PFSK-1 (cell line): ENCODE measurements around the gene ZEB2.

ENCODE experiments used
- POLR2AphosphoS5 ChIP-seq: IDR thresholded peaks from 2 replicates; pipeline ENCODE4 v1.6.1; 2012; ENCODE audit warnings: low read depth, mild to moderate bottlenecking, control low read depth, low read length, moderate library complexity
- TF ChIP-seq, protein P1 (sequence below), 2 experiments: IDR thresholded peaks; 2 replicates each; pipeline versions ENCODE4 v1.6.1 to v1.8.0; 2011 to 2012; ENCODE audit warnings: low read depth in 2 of 2, low read length in 2 of 2, control low read depth in 1 of 2, inconsistent platforms in 1 of 2, mild to moderate bottlenecking in 1 of 2, moderate library complexity in 1 of 2; ENCODE audit not compliant: insufficient read depth in 1 of 2

DNA sequence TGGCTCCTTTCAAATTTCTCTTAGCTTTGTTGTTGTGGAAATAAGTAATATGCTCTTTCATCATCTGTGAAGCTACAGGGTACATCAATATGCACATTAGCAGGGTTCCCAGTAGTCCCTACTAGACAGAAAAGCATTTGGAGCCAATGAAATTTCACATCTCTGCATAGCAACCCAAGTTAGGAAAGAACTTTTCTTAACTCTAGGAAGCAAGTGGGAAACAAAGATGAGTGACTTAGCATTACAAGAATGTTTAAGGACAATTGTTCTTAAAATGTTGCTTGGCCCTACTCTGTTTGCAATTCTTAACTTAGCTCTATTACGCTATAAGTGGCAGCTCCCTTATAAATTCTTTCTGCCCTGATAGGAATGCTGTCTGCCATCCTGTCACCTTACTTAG lies 39.6 kb downstream of the ZEB2 start:
- no peak for TF ChIP-seq POLR2AphosphoS5
- TF ChIP-seq, protein P1, sequence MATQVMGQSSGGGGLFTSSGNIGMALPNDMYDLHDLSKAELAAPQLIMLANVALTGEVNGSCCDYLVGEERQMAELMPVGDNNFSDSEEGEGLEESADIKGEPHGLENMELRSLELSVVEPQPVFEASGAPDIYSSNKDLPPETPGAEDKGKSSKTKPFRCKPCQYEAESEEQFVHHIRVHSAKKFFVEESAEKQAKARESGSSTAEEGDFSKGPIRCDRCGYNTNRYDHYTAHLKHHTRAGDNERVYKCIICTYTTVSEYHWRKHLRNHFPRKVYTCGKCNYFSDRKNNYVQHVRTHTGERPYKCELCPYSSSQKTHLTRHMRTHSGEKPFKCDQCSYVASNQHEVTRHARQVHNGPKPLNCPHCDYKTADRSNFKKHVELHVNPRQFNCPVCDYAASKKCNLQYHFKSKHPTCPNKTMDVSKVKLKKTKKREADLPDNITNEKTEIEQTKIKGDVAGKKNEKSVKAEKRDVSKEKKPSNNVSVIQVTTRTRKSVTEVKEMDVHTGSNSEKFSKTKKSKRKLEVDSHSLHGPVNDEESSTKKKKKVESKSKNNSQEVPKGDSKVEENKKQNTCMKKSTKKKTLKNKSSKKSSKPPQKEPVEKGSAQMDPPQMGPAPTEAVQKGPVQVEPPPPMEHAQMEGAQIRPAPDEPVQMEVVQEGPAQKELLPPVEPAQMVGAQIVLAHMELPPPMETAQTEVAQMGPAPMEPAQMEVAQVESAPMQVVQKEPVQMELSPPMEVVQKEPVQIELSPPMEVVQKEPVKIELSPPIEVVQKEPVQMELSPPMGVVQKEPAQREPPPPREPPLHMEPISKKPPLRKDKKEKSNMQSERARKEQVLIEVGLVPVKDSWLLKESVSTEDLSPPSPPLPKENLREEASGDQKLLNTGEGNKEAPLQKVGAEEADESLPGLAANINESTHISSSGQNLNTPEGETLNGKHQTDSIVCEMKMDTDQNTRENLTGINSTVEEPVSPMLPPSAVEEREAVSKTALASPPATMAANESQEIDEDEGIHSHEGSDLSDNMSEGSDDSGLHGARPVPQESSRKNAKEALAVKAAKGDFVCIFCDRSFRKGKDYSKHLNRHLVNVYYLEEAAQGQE (IDR thresholded peaks at IDR 0.05; ENCODE audit: insufficient read depth in 1 of 2, low read depth in 2 of 2, low read length in 2 of 2), result no peak
